HL-60 (cell line): ENCODE data around the gene RETREG2.

Experiments
- DNase-seq, 2 experiments: peaks; one replicate each; pipeline ENCODE4 v3.0.0-alpha.2; 2010 to 2020; ENCODE audit warnings: low read depth in 1 of 2, low spot score in 1 of 2
- H3K27ac ChIP-seq: fragments of 250-450 bp; sonication (Bioruptor Pico); replicated peaks from 2 replicates; pipeline ENCODE4 v1.5.1; 2020; ENCODE audit warnings: mild to moderate bottlenecking, moderate library complexity
- H3K27me3 ChIP-seq: fragments of 250-450 bp; sonication (Bioruptor Pico); 2 replicates; pipeline ENCODE4 v1.5.1; 2021; ENCODE audit warnings: mild to moderate bottlenecking, moderate library complexity; ENCODE audit not compliant: insufficient read depth, poor library complexity, severe bottlenecking
- H3K4me3 ChIP-seq: replicated peaks from 2 replicates; pipeline ENCODE4 v1.5.1; 2011; ENCODE audit warnings: mild to moderate bottlenecking, control low read depth, low read length; ENCODE audit not compliant: insufficient read depth
- CTCF ChIP-seq: IDR thresholded peaks from one replicate; pipeline ENCODE4 v1.5.1; 2011; ENCODE audit warnings: low read length, control low read depth, inconsistent platforms; ENCODE audit not compliant: insufficient read depth
- GABPA ChIP-seq: IDR thresholded peaks from 2 replicates; pipeline ENCODE4 v1.6.1; 2012; ENCODE audit warnings: low read depth
- POLR2AphosphoS5 ChIP-seq: IDR thresholded peaks from 2 replicates; pipeline ENCODE4 v1.6.1; 2012; ENCODE audit warnings: low read depth
- REST ChIP-seq: IDR thresholded peaks from 2 replicates; pipeline ENCODE4 v1.6.1; 2012; ENCODE audit warnings: low read depth; ENCODE audit not compliant: insufficient replicate concordance
- SPI1 ChIP-seq: IDR thresholded peaks from 2 replicates; pipeline ENCODE4 v1.6.1; 2012; ENCODE audit warnings: low read depth, mild to moderate bottlenecking, borderline replicate concordance

Gene RETREG2

GRCh38 chr2:219205981-219206327 lies 27.9 kb downstream of the RETREG2 start:
- Histone ChIP-seq H3K27ac (peak overlapping the region; percentile 64), H3K27me3 (no peaks in the 10 kb centered on the region), H3K4me3 (peak overlapping the region; percentile 75)
- TF ChIP-seq POLR2AphosphoS5: no peak
- no peak for TF ChIP-seq CTCF
- no peak for TF ChIP-seq SPI1
- no peak for DNase-seq

- Histone ChIP-seq H3K27ac (peak within 1 kb of the TSS; percentile 65), H3K4me3 (peak within 1 kb of the TSS; percentile 75), H3K27me3 (no peaks in the 10 kb centered on the region)
- DNase-seq: peak; percentile 79 to 91
- TF ChIP-seq SPI1: no peak
- TF ChIP-seq REST: no peak
- no peak for TF ChIP-seq GABPA
- no peak for TF ChIP-seq CTCF
- TF ChIP-seq POLR2AphosphoS5: peak; percentile 93
These were observed 28.5 kb downstream of the RETREG2 start, which contains the start of gene ZFAND2B for GRCh38 chr2:219206328-219207133. ZFAND2B (plus strand) TSS chr2:219206782; CDS start chr2:219206988, 206 bp downstream.

- DNase-seq: no peak
- no peak for TF ChIP-seq REST
- no peak for TF ChIP-seq CTCF
- no peak for TF ChIP-seq SPI1
- no peak for TF ChIP-seq GABPA
- no peak for TF ChIP-seq POLR2AphosphoS5
- H3K27me3 ChIP-seq: no peaks in the 10 kb centered on the region
- H3K27ac ChIP-seq: peak overlapping the region; percentile 65
- H3K4me3 ChIP-seq: peak overlapping the region; percentile 75
These were observed 29.2 kb downstream of the RETREG2 start for GRCh38 chr2:219207134-219207883.
